Fibroblast of lung (primary cell): Measurements from ENCODE around the gene CTBP2. TPM values are rescaled to one million over a fixed set of nuclear protein-coding genes. Genes with fewer than 3 reads are reported as not detected.

Experiments
- DNase-seq, 2 donors: peaks; one replicate each; pipeline versions ENCODE4 v3.0.0 to v3.0.0-alpha.2; 2010; ENCODE audit warnings: low read depth in 2 of 2
- H2AFZ ChIP-seq: 2 replicates; pipeline ENCODE4 v1.5.1; 2012; ENCODE audit warnings: low read length, control low read depth, inconsistent platforms
- H3K27ac ChIP-seq: 2 replicates; pipeline ENCODE4 v1.5.1; 2011; ENCODE audit warnings: low read length, control low read depth; ENCODE audit not compliant: insufficient read depth
- H3K27me3 ChIP-seq: 2 replicates; pipeline ENCODE4 v1.5.1; 2011; ENCODE audit warnings: mild to moderate bottlenecking, low read length; ENCODE audit not compliant: control insufficient read depth, insufficient read depth
- H3K36me3 ChIP-seq: 2 replicates; pipeline ENCODE4 v1.5.1; 2011; ENCODE audit warnings: low read length; ENCODE audit not compliant: control insufficient read depth, insufficient read depth
- H3K4me1 ChIP-seq: 2 replicates; pipeline ENCODE4 v1.5.1; 2011; ENCODE audit warnings: low read length; ENCODE audit not compliant: control insufficient read depth, insufficient read depth; ENCODE audit errors: extremely low read depth
- H3K4me2 ChIP-seq: 2 replicates; pipeline ENCODE4 v1.5.1; 2011; ENCODE audit warnings: low read length, control low read depth; ENCODE audit not compliant: insufficient read depth; ENCODE audit errors: extremely low read depth
- H3K4me3 ChIP-seq, 4 experiments: fragments of 200-600 bp in 1 of 4; sonication (generic) in 1 of 4; replicated peaks in 1 of 4; 2 replicates each; pipeline ENCODE4 v1.5.1; 2011 to 2016; ENCODE audit warnings: low read length in 4 of 4, low read depth in 3 of 4, mild to moderate bottlenecking in 3 of 4, control low read depth in 2 of 4, inconsistent platforms in 1 of 4, mixed read lengths in 1 of 4; ENCODE audit not compliant: insufficient read depth in 1 of 4; ENCODE audit errors: control extremely low read depth in 1 of 4
- H3K79me2 ChIP-seq: 2 replicates; pipeline ENCODE4 v1.5.1; 2012; ENCODE audit warnings: mild to moderate bottlenecking, low read length, inconsistent platforms; ENCODE audit not compliant: control insufficient read depth, insufficient read depth
- H3K9ac ChIP-seq: 2 replicates; pipeline ENCODE4 v1.5.1; 2011; ENCODE audit warnings: mild to moderate bottlenecking, low read length, control low read depth; ENCODE audit not compliant: insufficient read depth
- H3K9me3 ChIP-seq: 2 replicates; pipeline ENCODE4 v1.5.1; 2012; ENCODE audit warnings: low read depth, low read length; ENCODE audit not compliant: control insufficient read depth, insufficient read depth
- H4K20me1 ChIP-seq: 2 replicates; pipeline ENCODE4 v1.5.1; 2011; ENCODE audit warnings: low read length; ENCODE audit not compliant: control insufficient read depth, insufficient read depth; ENCODE audit errors: extremely low read depth
- EZH2 ChIP-seq: IDR thresholded peaks from 2 replicates; pipeline ENCODE4 v1.5.1; 2012; ENCODE audit warnings: low read length, control low read depth, mild to moderate bottlenecking; ENCODE audit errors: missing control alignments
- polyA plus RNA-seq, 2 donors: library from polyadenylated mRNA; depleted of rRNA in 1 of 2; stranded (reverse) in 1 of 2; unstranded in 1 of 2; fragments of >200 nt; gene quantifications; 2 replicates each; pipeline ENCODE4 v1.2.1, GENCODE V29; 2011 to 2012; ENCODE audit warnings: missing spikeins in 1 of 2
- total RNA-seq: library from RNA; depleted of rRNA; stranded (reverse); fragments of >200 nt; gene quantifications from 2 replicates; pipeline ENCODE4 v1.2.1, GENCODE V29; 2014
- TF ChIP-seq, protein P1 (sequence below), 2 donors: IDR thresholded peaks in 1 of 2; conservative IDR thresholded peaks in 1 of 2; 1 replicate in 1 of 2; 2 replicates in 1 of 2; pipeline ENCODE4 v1.5.1; 2011 to 2012; ENCODE audit warnings: low read length in 2 of 2, control low read depth in 1 of 2, inconsistent platforms in 1 of 2, low read depth in 1 of 2, mild to moderate bottlenecking in 1 of 2

The CTBP2 gene
- total and polyA plus RNA-seq, 2 donors (not counting 1 experiment from before 2014, with no cell fraction given) = 72.1 to 73.3 TPM

DNA sequence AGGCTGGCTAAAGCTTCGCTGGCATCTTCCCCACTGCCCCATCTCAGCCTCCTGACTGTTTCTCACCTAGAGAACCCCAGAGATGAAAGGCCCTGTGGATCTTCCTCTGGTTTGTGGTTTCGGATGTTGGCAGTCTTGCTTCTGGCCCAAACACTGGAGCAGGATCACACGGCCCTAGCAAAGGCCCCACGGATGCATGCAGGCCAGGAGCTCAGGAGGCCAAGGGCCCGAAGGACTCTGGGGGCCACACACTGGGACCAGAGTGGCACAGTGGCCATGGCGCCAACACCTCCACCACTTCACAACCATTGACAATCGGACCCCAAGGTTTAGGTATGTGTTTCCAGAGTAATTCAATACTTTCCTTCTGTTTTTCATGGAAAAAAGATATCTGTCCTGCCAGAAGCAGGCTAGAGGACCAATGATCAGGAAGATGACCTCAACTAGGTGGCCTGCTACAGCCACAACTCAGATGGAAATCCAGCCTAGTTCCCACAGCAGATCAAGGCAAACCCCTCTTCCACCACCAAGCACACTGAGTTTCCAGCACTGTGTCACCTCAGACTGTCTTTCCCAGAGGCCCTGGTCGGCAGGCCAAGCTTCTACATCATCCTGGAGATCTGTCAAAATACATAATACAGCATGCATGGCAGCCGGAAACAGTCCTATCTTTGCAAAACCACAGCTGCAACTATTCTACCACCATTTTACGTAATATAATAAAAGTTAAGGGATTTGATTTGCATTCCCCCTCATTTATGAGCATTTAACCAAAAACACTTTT, 53.0 kb downstream of the CTBP2 start:
- peaks cover 92% of the 10 kb centered on the region for H3K79me2 ChIP-seq
- H3K27ac ChIP-seq = no peak overlapping the region
- TF ChIP-seq, protein P1, sequence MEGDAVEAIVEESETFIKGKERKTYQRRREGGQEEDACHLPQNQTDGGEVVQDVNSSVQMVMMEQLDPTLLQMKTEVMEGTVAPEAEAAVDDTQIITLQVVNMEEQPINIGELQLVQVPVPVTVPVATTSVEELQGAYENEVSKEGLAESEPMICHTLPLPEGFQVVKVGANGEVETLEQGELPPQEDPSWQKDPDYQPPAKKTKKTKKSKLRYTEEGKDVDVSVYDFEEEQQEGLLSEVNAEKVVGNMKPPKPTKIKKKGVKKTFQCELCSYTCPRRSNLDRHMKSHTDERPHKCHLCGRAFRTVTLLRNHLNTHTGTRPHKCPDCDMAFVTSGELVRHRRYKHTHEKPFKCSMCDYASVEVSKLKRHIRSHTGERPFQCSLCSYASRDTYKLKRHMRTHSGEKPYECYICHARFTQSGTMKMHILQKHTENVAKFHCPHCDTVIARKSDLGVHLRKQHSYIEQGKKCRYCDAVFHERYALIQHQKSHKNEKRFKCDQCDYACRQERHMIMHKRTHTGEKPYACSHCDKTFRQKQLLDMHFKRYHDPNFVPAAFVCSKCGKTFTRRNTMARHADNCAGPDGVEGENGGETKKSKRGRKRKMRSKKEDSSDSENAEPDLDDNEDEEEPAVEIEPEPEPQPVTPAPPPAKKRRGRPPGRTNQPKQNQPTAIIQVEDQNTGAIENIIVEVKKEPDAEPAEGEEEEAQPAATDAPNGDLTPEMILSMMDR (conservative IDR thresholded peaks at IDR 0.05 in 1 of 2, IDR thresholded peaks at IDR 0.05 in 1 of 2; ENCODE audit: low read depth in 1 of 2, low read length in 2 of 2) = no peak
- no peak for TF ChIP-seq EZH2
- no peaks in the 10 kb centered on the region for H3K27me3 ChIP-seq
- H3K9ac ChIP-seq = no peak overlapping the region
- no peak overlapping the region for H3K4me3 ChIP-seq
- peaks cover 2% of the 10 kb centered on the region for H4K20me1 ChIP-seq
- H3K36me3 ChIP-seq = peaks cover 14% of the 10 kb centered on the region
- H3K4me1 ChIP-seq = peaks cover 11% of the 10 kb centered on the region
- H2AFZ ChIP-seq = no peak overlapping the region
- no peak overlapping the region for H3K4me2 ChIP-seq
- H3K9me3 ChIP-seq = no peaks in the 10 kb centered on the region
- DNase-seq = no peak

- H3K4me1 ChIP-seq = peaks cover 12% of the 10 kb centered on the region
- H4K20me1 ChIP-seq = peaks cover 2% of the 10 kb centered on the region
- H2AFZ ChIP-seq = no peak overlapping the region
- H3K4me2 ChIP-seq = no peak overlapping the region
- H3K27ac ChIP-seq = no peak overlapping the region
- no peak for DNase-seq
- no peak overlapping the region for H3K4me3 ChIP-seq
- H3K79me2 ChIP-seq = peaks cover 94% of the 10 kb centered on the region
- no peaks in the 10 kb centered on the region for H3K9me3 ChIP-seq
- no peaks in the 10 kb centered on the region for H3K27me3 ChIP-seq
- peaks cover 14% of the 10 kb centered on the region for H3K36me3 ChIP-seq
- H3K9ac ChIP-seq = no peak overlapping the region
- no peak for TF ChIP-seq EZH2
- TF ChIP-seq, protein P1 (conservative IDR thresholded peaks at IDR 0.05 in 1 of 2, IDR thresholded peaks at IDR 0.05 in 1 of 2; ENCODE audit: low read depth in 1 of 2, low read length in 2 of 2) = no peak
Observed at GRCh38 chr10:125106586-125106985, 53.8 kb downstream of the CTBP2 start.

- H3K9me3 ChIP-seq = no peaks in the 10 kb centered on the region
- H3K79me2 ChIP-seq = peaks cover 93% of the 10 kb centered on the region
- peaks cover 14% of the 10 kb centered on the region for H3K36me3 ChIP-seq
- TF ChIP-seq, protein P1 (conservative IDR thresholded peaks at IDR 0.05 in 1 of 2, IDR thresholded peaks at IDR 0.05 in 1 of 2; ENCODE audit: low read depth in 1 of 2, low read length in 2 of 2) = no peak
- TF ChIP-seq EZH2 = no peak
- H3K4me1 ChIP-seq = peaks cover 12% of the 10 kb centered on the region
- DNase-seq = no peak
- H4K20me1 ChIP-seq = peaks cover 2% of the 10 kb centered on the region
- no peak overlapping the region for H3K27ac ChIP-seq
- H3K27me3 ChIP-seq = no peaks in the 10 kb centered on the region
- H2AFZ ChIP-seq = no peak overlapping the region
- no peak overlapping the region for H3K9ac ChIP-seq
- H3K4me2 ChIP-seq = no peak overlapping the region
- H3K4me3 ChIP-seq = no peak overlapping the region
Observed at GRCh38 chr10:125105706-125106255, 54.6 kb downstream of the CTBP2 start.
